Amniotic stem cell (primary cell): ENCODE measurements around the gene MANSC1.
"Not testable (repeated sequence)": the region's sequence is repeated elsewhere in the genome, so short reads cannot be mapped to it uniquely, and the experiment has no call there.

Source experiments
- DNase-seq: peaks from one replicate; lab custom pipeline; 2025; lab: John Stamatoyannopoulos, UW

The MANSC1 gene

DNA sequence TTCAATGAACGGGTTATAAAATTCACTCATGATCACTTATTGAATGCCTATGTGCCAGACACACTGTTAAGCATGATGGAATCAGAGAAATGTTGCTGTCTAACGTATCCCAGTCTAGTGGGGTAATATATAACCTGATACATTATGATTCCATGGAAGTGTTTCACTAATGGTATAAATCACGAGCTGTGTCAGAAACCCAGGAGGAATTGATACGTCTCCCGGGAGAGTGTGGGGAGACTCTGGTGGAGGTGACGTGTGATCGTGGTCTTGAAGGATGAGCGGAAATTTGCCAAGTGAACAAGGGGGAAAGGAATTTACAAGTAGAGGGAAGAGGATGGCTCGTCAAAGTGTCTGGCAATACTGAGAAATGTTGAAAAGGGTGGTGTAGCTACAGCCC is 26.5 kb downstream of the MANSC1 start:
- no peak for DNase-seq

DNA sequence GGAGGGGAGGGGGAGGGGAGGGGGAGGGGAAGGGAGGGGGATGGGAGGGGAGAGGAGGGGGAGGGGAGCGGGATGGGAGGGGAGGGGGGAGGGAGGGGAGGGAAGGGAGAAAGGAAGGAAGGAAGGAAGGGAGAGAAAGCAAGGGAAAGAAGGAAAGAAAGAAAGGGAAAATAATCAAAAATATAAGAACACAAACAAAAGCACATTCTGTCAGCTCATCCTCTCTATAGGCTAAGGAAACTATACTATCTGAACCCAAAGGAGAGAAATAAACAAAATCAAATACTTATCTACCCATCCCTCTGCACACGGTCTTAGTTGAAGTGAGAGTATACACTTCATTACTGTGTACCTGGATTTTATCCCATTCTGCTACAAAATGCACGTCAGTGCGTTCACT is 26.9 kb downstream of the MANSC1 start:
- no peak for DNase-seq

DNA sequence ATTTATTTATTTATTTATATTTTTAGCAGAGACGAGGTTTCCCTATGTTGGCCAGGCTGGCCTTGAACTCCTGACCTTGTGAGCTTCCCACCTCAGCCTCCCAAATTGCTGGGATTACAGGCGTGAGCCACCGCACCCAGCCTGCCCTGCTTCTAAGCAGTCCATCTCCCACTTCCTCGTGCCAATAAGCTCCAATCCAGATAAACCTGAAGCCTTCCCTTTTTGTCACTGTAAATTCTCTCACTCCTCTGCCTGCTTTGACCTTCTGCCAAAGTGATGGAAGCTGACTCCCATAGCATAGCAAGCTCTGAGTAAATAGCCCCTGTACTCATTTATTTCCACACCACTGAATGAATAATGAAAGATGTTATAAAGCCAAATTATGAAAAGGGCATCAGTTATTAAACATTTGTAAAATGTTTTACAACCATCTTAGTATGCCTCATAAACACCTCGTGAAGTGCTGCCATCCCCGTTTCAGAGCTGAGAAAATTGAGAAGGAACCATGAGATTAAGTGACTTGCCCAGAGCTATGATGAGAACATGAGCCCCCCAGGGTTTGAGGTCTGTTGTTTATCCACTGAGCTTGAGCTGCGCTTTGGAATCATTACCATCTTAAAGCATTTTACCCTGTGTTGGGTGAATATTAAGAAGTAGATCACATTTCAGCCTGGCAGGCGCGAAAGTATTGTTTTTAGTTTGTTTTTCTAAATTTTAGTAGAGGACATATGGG is 30.4 kb downstream of the MANSC1 start:
- no peak for DNase-seq

DNA sequence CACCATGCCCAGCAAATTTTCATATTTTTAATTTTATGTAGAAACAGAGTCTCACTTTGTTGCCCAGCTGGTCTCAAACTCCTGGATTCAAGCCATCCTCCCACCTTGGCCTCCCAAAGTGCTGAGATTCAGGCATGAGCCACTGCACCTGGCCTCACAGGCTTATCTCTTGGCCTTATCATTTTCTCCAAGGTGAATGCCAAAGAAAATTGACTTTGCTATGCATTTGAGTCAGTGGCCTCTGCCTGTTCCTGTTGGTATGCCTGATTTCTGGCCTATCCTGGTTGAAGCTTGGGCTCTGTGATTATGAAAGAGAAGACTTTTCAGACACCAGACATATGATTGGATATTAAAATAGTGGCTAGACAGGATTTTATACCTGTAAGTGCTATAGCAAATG is 34.2 kb downstream of the MANSC1 start:
- DNase-seq = no peak

DNA sequence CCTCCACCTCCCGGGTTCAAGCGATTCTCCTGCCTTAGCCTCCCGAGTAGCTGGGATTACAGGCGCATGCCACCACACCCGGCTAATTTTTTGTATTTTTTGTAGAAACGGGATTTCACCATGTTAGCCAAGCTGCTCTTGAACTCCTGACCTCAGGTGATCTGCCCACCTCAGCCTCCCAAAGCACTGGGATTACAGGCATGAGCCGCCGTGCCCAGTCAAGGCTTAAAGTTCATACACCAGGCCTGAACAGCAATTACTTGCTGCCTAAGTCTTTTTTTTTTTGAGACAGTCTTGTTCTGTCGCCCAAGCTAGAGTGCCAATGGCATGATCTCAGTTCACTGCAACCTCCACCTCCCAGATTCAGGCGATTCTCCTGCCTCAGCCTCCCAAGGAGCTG is 39.3 kb downstream of the MANSC1 start:
- not testable (repeated sequence) for DNase-seq

DNA sequence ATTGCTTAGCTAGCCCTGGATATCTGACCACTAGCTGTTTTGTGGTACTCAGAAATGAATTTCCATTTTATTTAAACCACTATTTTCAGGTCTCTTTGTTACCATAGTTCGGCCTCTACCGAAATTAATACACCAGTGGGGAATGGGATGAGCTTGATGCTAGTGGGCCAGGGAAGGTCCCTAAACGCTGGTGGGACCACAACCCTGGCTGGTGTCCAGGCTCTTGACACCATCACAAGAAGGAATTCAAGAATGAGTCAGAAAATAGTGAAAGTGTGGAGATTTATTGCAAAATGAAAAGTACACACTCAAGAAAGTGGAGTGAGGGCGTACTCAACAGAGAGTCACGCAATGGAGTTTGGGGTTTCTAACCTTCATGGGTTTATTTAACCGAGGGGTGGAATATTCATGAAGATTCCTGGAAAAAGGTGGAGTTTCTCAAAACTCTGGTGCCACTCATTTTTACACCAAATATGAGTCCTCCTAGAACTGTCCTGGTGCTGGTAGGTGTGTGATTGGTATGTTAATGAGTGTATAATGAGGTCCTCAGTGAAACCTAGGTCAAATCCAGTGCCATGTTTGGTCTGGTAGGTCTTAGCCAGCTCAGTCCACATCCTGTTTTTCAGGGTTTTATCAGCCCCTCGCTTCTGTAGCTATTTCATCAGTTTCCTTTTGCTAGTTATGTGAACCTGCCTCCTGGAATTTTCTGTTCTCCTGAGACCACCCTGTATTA is 44.3 kb downstream of the MANSC1 start:
- no peak for DNase-seq

DNA sequence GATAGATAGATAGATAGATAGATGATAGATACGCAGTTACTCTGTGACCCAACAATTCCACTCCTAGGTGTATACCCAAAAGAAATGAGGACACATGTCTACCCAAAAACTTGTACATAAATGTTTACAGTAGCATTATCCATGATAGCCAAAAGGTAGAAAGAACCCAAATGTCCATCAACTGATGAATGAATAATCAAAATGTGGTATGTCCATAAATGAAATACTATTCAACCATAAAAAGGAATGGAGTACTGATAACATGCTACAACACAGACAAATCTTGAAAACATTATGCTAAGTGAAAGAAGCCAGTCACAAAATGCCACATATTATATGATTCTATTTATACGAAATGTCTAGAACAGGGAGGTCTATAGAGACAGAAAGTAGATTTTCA is 47.1 kb downstream of the MANSC1 start:
- DNase-seq = no peak

DNA sequence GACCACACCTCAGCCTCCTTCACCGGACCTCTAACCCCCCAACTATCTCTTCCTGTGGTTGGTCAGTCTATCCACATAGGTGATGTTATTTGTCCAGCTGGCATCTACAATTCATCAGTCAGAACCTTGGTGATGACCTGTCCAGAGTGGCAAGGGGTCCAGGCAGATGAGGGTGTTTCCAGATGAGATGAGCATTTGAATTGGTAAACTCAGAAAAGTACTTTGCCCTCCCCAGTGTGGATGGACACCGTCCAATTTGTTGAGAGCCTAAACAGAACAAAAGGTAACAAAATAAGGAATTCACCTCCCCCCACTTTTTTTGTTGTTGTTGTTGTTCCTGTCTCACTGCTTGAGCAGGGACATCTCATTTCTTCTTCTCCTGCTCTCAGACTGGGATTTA is 48.9 kb downstream of the MANSC1 start:
- DNase-seq = no peak

DNA sequence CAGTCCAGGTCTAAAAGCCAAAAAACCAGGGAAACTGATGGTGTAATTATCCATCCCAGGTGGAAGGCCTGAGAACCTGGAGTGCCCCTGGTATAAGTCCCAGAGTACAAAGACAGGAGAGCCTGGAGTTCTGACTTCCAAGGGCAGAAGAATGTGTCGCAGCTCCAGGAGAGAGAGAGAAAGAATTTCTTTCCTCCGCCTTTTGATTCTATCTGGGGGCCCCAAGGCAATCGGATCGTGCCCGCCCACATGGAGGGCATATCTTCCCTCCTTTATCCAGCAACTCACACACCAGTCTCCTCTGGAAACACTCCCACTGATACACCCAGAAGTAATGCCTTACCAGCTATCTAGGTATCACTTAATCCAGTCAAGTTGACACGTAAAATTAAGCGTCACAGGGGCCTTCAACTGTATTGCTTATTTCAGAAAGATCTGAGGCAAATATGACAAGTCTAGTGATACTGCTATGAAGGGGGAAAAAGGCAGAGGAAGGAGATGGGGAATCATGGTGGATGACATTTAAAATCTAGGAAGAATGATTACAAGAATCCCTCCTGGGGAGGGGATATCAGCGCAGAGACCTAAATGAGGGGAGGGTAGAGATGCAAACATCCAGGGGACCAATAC is 52.7 kb downstream of the MANSC1 start:
- DNase-seq = no peak

DNA sequence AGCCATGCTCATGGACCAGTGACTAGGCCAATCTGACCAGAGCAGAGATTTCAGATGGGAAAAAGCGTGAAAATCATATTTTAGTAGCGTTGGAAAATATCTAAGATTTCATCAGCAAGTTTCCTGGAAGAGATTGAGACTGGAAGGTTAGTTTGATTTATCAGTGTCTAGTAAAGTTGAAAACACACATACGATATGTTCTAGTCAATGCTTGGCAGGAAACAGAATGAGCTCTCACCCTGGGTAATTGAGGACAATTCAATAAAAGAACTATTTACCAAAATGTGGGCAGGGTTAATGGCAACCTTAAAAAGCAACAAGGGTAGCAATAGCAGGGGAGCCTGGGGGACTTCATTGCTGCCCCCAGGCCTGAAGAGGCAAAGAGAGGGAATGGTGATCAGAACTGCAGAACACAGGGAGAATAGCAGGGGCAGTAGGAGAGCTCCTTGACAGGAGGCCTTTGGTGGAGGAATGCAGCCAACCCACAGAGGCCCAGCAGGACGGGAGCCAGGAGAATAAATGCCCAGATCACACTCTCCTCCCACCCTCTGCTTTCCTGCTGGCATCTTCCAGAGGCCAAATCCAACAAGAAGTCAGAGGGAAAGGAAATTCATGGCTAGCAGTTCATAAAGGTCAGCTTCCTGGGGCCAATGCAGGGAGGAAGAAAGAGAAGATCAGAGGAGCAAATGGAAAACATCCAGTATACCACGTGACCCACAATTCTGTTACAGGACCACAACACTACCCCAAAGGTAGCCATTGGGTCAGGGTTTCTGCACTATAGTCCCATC is 55.6 kb downstream of the MANSC1 start:
- no peak for DNase-seq

DNA sequence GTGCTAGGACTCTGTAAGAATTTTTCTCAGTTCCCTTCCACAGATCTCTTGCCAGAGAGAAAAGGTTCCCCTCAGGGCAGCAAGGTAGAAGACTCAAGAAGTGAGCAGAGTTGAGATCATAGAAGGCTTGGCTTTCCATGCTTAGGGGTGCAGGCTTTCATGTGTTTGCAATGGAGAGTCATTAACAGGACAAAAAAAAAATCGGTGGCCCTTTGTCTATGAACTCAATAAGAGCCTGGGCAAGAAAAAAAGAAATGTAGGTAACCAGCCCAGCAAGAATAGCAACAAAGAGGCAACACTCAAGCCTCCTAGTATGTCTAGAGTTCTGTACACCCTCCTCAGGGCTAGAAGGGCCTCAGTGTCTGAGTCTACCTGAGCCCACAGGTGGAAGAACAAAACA is 59.8 kb downstream of the MANSC1 start:
- no peak for DNase-seq

DNA sequence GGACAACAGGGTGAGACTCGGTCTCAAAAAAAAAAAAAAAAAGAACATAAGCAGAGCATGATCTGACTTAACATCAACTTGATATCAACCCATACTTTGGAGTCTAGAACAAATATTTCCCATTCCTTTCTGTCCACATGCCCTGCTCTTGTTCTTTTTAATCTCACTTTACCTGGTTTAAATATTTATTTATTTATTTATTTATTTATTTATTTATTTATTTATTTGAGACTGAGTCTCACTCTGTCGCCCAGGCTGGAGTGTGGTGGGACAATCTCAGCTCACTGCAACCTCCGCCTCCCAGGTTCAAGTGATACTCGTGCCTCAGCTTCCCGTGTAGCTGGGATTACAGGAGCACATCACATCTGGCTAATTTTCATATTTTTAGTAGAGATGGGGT is 63.6 kb downstream of the MANSC1 start:
- no peak for DNase-seq

DNA sequence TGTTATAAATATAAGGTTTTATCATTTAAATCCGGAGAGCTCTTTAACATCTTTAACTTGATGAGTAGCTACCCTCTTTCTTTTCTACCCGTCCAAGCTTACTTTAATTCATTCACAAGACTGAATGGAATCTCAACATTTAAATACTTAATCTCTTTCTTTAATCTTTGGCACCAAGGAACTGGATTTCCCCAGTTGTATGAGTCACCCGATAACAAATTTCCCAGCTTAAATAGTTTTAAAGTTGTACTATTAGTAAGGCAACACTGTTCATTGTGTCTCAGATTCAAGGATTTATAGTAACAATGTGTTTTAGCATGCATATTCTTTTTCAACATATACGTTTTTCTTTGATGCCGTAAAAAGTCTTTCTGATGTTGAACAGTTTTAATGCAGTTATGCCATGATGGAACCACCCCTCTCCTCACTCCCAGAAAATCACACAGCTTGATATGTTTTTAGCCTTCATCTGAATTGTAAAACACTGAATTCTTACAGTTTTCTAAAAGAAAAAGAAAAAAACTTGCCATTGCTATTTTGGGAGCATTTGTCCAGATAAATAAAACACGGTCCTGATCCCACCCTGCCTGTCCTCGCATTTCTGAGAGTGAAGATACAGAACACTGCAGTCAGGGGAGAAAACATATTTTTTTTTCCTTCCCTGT is 67.1 kb downstream of the MANSC1 start:
- no peak for DNase-seq

DNA sequence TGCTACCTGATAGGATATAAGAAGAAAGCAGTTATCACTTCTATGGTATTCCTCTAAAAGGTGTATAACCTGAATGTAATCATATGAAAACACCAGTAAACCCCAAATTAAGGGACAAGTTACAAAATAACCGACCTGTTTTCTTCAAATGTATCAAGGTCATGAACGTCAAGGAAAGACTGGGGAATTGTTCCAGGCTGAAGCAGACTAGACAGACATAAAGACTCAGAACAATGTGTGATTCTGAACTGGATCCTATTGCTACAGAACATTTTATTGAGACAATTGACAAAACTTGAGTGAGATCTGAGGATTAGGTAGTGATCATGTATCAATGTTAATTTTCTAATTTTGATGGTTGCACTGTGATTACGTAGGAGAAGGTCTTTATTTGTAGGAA is 67.8 kb downstream of the MANSC1 start:
- no peak for DNase-seq

DNA sequence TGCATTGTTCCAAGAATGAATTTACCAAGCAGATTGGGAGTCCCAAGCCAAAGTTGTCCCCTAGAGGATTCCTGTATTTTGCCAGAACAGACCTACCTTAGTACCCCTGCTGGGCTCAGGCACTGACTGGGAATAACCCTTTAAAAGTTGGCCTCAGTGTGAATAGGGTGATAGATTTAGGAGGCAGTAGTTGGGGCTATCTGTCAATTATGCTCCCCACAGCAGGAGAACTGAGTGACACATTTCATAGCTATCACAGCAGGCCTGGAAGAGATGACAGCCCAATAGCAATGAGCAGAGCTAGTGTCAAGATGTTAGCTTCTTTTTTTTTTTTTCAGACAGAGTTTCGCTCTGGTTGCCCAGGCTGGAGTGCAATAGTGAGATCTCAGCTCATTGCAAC is 68.9 kb downstream of the MANSC1 start:
- no peak for DNase-seq

DNA sequence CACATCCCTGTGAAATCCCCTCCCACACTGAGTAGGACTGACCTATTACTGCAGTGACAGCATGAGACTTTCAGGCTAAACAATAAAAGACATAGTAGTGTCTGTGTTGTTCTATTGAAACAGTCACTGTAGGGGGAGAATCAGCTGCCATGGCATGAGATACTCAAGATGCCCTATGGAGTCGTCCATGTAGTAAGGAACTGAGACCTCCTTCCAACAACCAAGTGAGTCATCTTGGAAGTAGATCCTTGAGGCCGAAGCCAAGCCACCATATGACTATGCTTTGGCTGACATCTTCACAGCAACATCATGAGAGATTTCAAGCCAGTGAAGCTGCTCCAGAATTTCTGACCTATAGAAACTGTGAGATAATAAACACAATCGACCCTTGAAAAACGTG is 71.1 kb downstream of the MANSC1 start:
- no peak for DNase-seq
